ENCODE data around the gene NWD2.
"Not testable (repeated sequence)": the region's sequence is repeated elsewhere in the genome, so short reads cannot be mapped to it uniquely, and the experiment has no call there.

DNA sequence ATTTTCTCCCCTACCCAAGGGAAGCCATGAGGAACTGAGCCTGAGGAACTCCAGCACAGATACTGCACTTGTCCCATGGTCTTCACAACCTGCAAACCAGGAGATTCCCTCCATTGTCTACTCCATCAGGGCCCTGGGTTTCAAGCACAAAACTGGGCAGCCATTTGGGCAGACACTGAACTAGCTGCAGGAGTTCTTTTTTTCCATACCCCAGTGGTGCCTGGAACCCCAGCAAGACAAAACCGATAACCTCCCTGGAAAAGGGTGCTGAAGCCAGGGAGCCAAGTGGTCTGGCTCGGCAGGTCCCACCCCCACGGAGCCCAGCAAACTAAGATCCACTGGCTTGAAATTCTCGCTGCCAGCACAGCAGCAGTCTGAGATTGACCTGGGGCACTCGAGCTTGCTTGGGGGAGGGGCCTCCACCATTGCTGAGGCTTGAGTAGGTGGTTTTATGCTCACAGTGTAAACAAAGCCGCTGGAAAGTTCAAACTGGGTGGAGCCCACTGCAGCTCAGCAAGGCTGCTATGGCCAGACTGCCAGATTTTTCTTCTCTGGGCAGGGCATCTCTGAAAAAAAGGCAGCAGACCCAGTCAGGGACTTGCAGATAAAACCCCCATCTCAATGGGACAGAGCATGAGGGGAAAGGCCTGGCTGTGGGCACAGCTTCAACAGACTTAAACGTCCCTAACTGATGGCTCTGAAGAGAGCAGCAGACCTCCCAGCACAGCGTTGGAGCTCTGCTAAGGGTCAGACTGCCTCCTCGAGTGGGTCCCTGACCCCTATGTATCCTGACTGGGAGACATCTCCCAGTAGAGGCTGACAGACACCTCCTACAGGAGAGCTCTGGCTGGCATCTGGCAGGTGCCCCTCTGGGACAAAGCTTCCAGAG lies 163.6 kb downstream of the NWD2 start:
- TF ChIP-seq TCF7L2 (IDR thresholded peaks at IDR 0.05; ENCODE audit: low read depth, low read length); POLR2A (conservative IDR thresholded peaks at IDR 0.05); KLF1 (tag; IDR thresholded peaks at IDR 0.05); GABPB1 (CRISPR knock-in tag; IDR thresholded peaks at IDR 0.05); NBN (IDR thresholded peaks at IDR 0.05; ENCODE audit: low read depth); ZNF77 (CRISPR knock-in tag; IDR thresholded peaks at IDR 0.05); SMARCC2 (IDR thresholded peaks at IDR 0.05; ENCODE audit: low read depth); ZNF253 (CRISPR knock-in tag; conservative IDR thresholded peaks at IDR 0.05); SIN3A (IDR thresholded peaks at IDR 0.05; ENCODE audit: borderline replicate concordance in 2 of 2, control insufficient read depth in 1 of 2, low read depth in 2 of 2, low read length in 2 of 2); SRSF1 (IDR thresholded peaks at IDR 0.05; ENCODE audit: low read depth, low read length): not testable (repeated sequence)
- TF ChIP-seq, protein P1, sequence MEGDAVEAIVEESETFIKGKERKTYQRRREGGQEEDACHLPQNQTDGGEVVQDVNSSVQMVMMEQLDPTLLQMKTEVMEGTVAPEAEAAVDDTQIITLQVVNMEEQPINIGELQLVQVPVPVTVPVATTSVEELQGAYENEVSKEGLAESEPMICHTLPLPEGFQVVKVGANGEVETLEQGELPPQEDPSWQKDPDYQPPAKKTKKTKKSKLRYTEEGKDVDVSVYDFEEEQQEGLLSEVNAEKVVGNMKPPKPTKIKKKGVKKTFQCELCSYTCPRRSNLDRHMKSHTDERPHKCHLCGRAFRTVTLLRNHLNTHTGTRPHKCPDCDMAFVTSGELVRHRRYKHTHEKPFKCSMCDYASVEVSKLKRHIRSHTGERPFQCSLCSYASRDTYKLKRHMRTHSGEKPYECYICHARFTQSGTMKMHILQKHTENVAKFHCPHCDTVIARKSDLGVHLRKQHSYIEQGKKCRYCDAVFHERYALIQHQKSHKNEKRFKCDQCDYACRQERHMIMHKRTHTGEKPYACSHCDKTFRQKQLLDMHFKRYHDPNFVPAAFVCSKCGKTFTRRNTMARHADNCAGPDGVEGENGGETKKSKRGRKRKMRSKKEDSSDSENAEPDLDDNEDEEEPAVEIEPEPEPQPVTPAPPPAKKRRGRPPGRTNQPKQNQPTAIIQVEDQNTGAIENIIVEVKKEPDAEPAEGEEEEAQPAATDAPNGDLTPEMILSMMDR (IDR thresholded peaks at IDR 0.05 in 2 of 3, conservative IDR thresholded peaks at IDR 0.05 in 1 of 3; ENCODE audit: insufficient read depth in 2 of 3, low read depth in 1 of 3, low read length in 3 of 3) = not testable (repeated sequence)
- TF ChIP-seq, protein P2, sequence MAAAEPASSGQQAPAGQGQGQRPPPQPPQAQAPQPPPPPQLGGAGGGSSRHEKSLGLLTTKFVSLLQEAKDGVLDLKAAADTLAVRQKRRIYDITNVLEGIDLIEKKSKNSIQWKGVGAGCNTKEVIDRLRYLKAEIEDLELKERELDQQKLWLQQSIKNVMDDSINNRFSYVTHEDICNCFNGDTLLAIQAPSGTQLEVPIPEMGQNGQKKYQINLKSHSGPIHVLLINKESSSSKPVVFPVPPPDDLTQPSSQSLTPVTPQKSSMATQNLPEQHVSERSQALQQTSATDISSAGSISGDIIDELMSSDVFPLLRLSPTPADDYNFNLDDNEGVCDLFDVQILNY (CRISPR knock-in tag; IDR thresholded peaks at IDR 0.05) = not testable (repeated sequence)
